NCI-H446 treated with DMSO at 0.1 percent for 48 hours (cell line): ENCODE results near the gene RAB32.
"Not testable (repeated sequence)": the region's sequence is repeated elsewhere in the genome, so short reads cannot be mapped to it uniquely, and the experiment has no call there.

ENCODE experiments used
- DNase-seq: peaks from one replicate; lab custom pipeline; 2025; lab: John Stamatoyannopoulos, UW

Gene RAB32

DNA sequence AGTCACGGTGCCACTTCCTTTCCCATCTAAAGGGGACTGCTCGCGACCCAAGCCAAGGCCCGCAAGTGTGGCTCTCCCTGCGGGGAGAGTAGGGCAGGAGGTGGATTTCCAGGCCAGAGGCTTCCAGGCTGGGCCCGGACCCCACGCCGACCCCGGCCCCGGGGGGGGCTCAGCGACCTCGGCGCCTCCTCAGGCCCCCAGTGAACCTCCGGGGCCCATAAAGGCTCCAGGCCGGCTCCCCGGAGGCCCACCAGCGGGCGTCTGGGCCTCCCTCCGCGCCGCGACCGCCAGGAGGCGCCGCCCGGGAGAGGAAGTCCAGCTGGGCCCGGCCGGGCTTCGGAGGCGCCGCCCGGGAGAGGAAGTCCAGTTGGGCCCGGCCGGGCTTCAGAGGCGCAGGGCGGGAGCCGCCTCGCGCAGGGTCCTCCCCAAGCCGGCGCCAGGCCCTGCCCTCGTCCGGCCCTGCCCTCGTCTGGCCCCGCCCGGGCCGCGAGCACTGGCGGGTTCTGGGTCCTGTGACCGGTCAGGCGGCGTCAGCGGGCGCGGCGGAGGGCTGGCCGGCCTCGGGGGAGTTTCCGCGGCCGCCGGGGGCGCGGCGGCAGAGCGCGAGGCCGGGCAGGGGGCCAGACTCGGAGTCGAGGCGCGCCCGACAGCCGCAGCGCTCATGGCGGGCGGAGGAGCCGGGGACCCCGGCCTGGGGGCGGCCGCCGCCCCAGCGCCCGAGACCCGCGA, at the start of gene RAB32:
Gene RAB32, plus strand, starts transcription at position 623 of the 729 bp plus-strand sequence. Its CDS starts 39 bp downstream, at position 662.
- no peak for DNase-seq

GRCh38 chr6:146498309-146498708, 45.3 kb upstream of the RAB32 start:
- no peak for DNase-seq

GRCh38 chr6:146503096-146503495, 40.5 kb upstream of the RAB32 start:
- no peak for DNase-seq

- no peak for DNase-seq
Measured at GRCh38 chr6:146515212-146515611, 28.4 kb upstream of the RAB32 start.

GRCh38 chr6:146526192-146526591, 17.4 kb upstream of the RAB32 start:
- no peak for DNase-seq

GRCh38 chr6:146532702-146533101, 10.9 kb upstream of the RAB32 start:
- DNase-seq, result no peak

DNA sequence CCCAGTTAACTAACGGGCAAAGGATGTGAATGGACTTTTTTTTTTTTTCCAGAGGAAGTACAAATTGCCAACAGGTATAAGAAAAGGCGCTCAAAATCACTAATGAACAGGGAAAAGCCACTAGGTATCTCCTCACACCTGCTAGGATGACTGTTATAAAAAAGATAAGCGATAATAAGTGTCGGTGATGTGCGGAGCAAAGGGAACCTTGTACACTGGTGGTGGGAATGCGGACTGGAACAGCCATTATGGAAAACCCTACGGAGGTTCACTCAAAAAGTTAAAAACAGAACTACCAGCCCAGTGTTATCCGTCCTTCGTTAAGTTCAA, 787 bp upstream of the RAB32 start:
- DNase-seq, result no peak

DNA sequence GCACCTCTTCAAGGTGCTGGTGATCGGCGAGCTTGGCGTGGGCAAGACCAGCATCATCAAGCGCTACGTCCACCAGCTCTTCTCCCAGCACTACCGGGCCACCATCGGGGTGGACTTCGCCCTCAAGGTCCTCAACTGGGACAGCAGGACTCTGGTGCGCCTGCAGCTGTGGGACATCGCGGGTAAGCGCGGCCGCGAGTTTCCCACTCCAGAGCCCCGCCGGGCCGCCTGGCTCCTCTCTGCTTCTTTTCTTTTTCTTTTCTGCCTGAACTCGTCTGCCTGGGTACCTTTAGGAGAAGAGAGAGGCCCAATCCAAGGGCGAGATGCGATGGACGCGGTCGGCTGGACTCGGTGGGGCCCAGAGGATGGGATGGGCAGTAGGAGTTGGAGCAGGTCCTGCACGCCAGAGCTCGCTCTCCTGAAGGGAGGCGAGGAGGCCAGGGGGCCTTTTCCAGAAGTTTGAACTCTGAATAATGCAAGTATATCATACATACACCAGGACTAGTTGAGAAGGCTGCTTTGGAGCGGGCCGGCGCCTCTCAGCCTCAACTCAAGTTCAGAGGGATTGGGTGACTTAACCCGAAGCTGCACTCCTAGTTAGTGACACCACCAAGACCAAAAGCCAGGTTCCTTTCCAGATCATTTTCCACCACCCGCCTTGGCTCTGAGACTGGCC, 445 bp downstream of the RAB32 start:
- DNase-seq, result no peak

DNA sequence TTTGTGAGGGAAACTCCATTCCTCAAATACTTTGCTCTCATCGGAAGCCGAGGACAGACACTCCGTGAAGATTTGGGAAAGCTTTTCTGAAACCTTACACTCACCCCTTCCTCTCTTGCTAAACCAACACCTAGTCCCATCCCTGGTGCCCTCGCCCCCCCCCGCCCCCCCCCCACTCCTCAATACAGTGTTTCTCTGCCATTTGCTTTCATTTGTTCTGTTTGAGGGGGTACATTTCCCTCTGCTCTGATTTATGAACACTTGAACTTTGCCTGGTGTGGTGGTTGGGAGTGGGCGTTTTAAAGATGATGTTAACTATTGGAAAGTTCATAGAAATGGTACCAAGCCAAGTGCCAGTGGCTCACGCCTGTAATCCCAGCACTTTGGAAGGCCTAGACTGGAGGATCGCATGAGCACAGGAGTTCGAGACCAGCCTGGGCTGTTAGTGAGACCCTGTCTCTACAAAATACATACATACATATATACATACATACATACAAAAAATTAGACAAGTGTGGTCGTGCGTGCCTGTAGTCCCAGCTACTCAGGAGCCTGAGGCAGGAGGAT, 1.1 kb downstream of the RAB32 start:
- no peak for DNase-seq

- no peak for DNase-seq
Measured at GRCh38 chr6:146545581-146545980, 1.9 kb downstream of the RAB32 start.

GRCh38 chr6:146546443-146547043, 2.9 kb downstream of the RAB32 start:
- DNase-seq, result no peak

- DNase-seq, result no peak
Measured at GRCh38 chr6:146547889-146548288, 4.3 kb downstream of the RAB32 start.

- no peak for DNase-seq
Measured at GRCh38 chr6:146548898-146549374, 5.3 kb downstream of the RAB32 start.

- DNase-seq, result no peak
Measured at GRCh38 chr6:146550911-146551310, 7.3 kb downstream of the RAB32 start.

DNA sequence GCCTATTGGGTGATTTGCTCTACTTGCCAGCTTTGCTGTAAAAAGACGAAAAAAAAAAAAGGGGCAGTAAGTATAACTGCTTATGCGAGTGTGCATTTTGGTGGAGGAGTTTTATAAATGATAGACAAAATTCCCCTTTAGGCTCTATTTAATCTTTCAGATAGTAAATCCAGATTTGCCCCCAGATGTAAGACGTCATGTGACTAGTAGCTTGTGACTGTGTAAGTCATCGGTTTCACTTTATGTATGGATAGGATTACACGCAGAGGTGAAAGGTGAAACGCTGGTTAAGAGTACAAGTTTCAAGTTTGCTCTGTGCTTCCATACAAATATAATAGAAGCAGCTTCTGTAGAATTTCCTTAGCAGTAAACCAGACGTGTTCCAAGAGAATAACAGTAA, 7.9 kb downstream of the RAB32 start:
- DNase-seq, result no peak

DNA sequence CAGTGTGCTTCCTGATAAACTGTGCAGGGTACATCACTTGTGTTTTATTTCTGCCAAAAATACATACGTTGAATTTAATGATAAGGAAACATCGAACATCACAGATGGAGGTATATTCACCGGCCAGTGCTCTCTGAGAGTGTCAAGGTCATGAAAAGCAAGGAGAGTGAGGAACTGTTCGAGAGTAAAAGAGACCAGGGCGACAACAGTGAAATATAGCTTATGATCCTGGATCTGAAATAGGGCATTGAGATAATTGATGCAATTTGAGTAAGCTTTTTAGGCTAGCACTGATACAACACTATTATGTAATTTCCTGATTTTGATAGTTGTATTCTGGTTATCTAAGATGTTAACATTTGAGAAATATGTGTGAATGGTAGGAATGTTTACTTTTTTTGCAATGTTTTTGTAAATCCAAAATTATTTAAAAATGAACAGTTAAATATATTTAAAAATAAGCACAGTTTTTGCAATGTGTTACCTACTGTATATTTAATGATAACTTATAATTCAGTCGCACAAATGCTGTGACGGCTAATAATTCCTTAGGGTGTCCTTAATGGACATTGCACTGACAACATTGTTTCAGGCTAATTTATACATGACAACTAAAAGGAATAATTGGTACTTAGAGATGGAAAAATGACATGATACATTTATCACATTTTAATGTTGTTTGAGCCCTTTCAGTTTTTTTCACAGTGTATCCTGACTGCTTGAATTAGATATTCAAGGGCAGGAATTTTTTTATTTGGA, 9.9 kb downstream of the RAB32 start:
- DNase-seq, result no peak

DNA sequence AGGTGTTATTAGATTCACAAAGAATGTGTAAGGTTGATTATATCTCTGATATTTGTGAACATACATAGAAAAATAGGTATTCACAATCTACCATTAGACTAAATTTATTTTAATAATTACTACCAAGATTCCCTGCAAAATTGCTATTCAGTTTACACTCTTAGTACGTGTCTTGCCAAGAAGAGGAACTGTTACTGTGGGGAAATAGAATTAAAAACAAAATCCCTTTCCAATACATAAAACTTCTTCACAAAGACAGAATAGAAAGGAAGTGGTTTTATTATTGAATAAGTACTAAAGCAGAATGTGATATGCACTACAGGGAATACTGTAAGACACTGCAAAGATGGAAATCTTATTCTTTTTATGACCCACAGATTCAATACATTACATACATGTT, 17.0 kb downstream of the RAB32 start:
- DNase-seq, result no peak

DNA sequence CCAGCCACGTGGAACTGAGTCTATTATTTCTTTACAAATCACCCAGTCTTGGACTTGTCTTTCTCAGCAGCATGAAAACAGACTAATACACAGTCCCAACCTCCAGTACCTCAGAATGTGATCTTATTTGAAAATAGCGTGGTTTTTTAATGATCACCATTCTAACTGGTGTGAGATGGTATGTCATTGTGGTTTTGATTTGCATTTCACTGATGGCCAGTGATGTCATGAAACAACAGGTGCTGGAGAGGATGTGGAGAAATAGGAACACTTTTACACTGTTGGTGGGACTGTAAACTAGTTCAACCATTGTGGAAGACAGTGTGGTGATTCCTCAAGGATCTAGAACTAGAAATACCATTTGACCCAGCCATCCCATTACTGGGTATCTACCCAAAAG, 23.0 kb downstream of the RAB32 start:
- not testable (repeated sequence) for DNase-seq

- DNase-seq, result not testable (repeated sequence)
Measured at GRCh38 chr6:146568619-146569018, 25.0 kb downstream of the RAB32 start.

- no peak for DNase-seq
Measured at GRCh38 chr6:146574211-146574610, 30.6 kb downstream of the RAB32 start.

DNA sequence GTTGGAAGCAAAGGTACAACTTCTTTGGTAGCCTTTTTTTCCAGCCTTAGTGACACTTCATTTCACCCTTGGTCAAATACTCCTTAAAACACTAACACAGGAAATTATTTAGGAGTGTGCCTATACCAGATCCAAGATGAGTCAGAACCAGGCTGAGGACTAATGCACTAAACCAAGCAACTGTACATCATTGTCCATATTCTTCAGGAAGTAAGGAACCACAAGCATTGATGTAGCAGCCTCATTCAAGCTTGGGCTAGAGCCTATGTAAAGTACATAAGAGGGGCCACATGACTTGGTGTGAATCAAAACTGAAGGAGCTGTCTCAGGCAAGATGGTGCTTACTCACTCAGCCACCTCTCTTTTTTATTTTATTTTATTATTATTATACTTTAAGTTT, 34.4 kb downstream of the RAB32 start:
- DNase-seq, result no peak

DNA sequence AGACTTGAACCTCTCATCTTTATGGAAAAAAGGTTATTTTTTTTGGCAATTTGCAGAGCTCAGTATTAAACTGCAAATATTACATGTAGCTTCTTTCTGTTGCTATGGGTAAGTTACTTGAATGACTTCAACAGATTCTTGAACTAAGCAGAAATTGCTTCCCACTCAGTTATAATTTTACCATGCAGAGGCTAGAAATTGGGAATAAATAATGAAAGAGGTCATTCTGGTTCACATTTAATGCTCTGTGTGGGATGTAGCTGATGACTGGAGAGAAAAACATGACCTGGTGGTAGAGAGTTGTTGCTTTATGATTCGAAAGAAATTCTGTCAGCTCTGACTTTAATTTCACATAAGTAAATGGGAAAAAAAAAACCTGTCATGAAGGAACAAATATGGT, 38.3 kb downstream of the RAB32 start:
- no peak for DNase-seq
